Measurements from ENCODE around the gene HS6ST3.

GRCh38 chr13:96720446-96720845 lies 630.5 kb downstream of the HS6ST3 start:
- TF ChIP-seq CTCF (IDR thresholded peaks at IDR 0.05; ENCODE audit: low read length): no peak
- no peak for TF ChIP-seq EZH2 (IDR thresholded peaks at IDR 0.05; ENCODE audit: borderline replicate concordance, low read length)

Data from OCI-LY1 (cell line).